Mesothelial cell of epicardium (in vitro differentiated cells): ENCODE data around the gene CTNNA2. TPM values are rescaled to one million over a fixed set of nuclear protein-coding genes. Genes with fewer than 3 reads are reported as not detected.

Experiments
- DNase-seq, 2 experiments: peaks; one replicate each; pipeline ENCODE4 v3.0.0; 2021; ENCODE audit warnings: low spot score in 2 of 2; ENCODE audit not compliant: unreplicated experiment in 2 of 2
- H3K27ac Mint-ChIP-seq: 2 replicates; pipeline ENCODE4 v1.8.0; 2021; ENCODE audit warnings: mixed read lengths
- H3K27me3 Mint-ChIP-seq: 2 replicates; pipeline ENCODE4 v1.8.0; 2021; ENCODE audit warnings: low read depth, mixed read lengths
- H3K36me3 Mint-ChIP-seq: 2 replicates; pipeline ENCODE4 v1.8.0; 2021; ENCODE audit warnings: mixed read lengths
- H3K4me1 Mint-ChIP-seq: 2 replicates; pipeline ENCODE4 v1.8.0; 2021; ENCODE audit warnings: mixed read lengths
- H3K4me3 Mint-ChIP-seq: 2 replicates; pipeline ENCODE4 v1.8.0; 2021; ENCODE audit warnings: mild to moderate bottlenecking, moderate library complexity, mixed read lengths
- H3K9me3 Mint-ChIP-seq: 2 replicates; pipeline ENCODE4 v1.8.0; 2021; ENCODE audit warnings: mixed read lengths
- total RNA-seq: library from RNA; stranded (reverse); gene quantifications from 3 replicates; pipeline ENCODE4 v1.2.1, GENCODE V29; 2021
- TF ChIP-seq, protein P1 (sequence below): fragments of 200-600 bp; sonication (generic); IDR thresholded peaks from one replicate; pipeline ENCODE4 v1.5.0; 2021; ENCODE audit warnings: antibody characterized with exemption; ENCODE audit not compliant: unreplicated experiment

CTNNA2 gene
- total RNA-seq, 1 donor from 2014 or later: 4.9 TPM

- no peaks in the 10 kb centered on the region for H3K36me3 Mint-ChIP-seq
- DNase-seq: no peak
- TF ChIP-seq, protein P1, sequence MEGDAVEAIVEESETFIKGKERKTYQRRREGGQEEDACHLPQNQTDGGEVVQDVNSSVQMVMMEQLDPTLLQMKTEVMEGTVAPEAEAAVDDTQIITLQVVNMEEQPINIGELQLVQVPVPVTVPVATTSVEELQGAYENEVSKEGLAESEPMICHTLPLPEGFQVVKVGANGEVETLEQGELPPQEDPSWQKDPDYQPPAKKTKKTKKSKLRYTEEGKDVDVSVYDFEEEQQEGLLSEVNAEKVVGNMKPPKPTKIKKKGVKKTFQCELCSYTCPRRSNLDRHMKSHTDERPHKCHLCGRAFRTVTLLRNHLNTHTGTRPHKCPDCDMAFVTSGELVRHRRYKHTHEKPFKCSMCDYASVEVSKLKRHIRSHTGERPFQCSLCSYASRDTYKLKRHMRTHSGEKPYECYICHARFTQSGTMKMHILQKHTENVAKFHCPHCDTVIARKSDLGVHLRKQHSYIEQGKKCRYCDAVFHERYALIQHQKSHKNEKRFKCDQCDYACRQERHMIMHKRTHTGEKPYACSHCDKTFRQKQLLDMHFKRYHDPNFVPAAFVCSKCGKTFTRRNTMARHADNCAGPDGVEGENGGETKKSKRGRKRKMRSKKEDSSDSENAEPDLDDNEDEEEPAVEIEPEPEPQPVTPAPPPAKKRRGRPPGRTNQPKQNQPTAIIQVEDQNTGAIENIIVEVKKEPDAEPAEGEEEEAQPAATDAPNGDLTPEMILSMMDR: no peak
- no peak overlapping the region for H3K4me3 Mint-ChIP-seq
- H3K4me1 Mint-ChIP-seq: peaks cover under 1% of the 10 kb centered on the region
- H3K9me3 Mint-ChIP-seq: no peaks in the 10 kb centered on the region
- no peak overlapping the region for H3K27ac Mint-ChIP-seq
- no peaks in the 10 kb centered on the region for H3K27me3 Mint-ChIP-seq
Observed at GRCh38 chr2:79980816-79981215, 468.0 kb downstream of the CTNNA2 start.

- Mint-ChIP-seq H3K9me3 (no peaks in the 10 kb centered on the region), H3K4me3 (no peak overlapping the region), H3K4me1 (no peaks in the 10 kb centered on the region), H3K27me3 (no peaks in the 10 kb centered on the region), H3K27ac (no peak overlapping the region), H3K36me3 (no peaks in the 10 kb centered on the region)
- TF ChIP-seq, protein P1: no peak
- no peak for DNase-seq
Observed at GRCh38 chr2:79981316-79981715, 468.5 kb downstream of the CTNNA2 start.

GRCh38 chr2:79982445-79982844 lies 469.6 kb downstream of the CTNNA2 start:
- TF ChIP-seq, protein P1: no peak
- Mint-ChIP-seq H3K27me3 (no peaks in the 10 kb centered on the region), H3K27ac (no peak overlapping the region), H3K4me3 (no peak overlapping the region), H3K36me3 (no peaks in the 10 kb centered on the region), H3K9me3 (no peaks in the 10 kb centered on the region), H3K4me1 (no peaks in the 10 kb centered on the region)
- no peak for DNase-seq

- H3K9me3 Mint-ChIP-seq: no peaks in the 10 kb centered on the region
- TF ChIP-seq, protein P1: no peak
- H3K36me3 Mint-ChIP-seq: no peaks in the 10 kb centered on the region
- no peak overlapping the region for H3K4me3 Mint-ChIP-seq
- H3K27ac Mint-ChIP-seq: no peak overlapping the region
- DNase-seq: no peak
- no peaks in the 10 kb centered on the region for H3K4me1 Mint-ChIP-seq
- peaks cover 4% of the 10 kb centered on the region for H3K27me3 Mint-ChIP-seq
Observed at GRCh38 chr2:79984476-79984875, 471.6 kb downstream of the CTNNA2 start.

DNA sequence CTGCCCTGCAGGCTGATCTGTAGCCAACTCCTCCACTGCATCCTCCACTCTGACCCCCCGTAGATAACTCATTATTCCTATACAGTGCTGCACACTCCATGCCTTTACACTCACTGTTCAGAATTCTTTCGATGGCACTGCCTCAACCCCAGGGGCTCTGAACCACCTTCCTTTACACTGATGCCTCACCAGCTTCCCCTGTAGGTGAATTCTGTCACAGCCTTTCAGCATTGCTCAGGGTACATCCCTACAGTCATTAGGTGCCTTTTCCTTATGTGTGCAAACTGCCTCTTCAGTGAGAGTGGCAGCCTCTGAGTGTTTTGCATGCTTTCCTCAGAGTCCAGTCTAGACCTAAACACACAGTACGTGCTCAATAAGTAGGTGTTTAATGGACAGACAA lies 472.3 kb downstream of the CTNNA2 start:
- Mint-ChIP-seq H3K9me3 (no peaks in the 10 kb centered on the region), H3K27ac (no peak overlapping the region), H3K27me3 (peaks cover 8% of the 10 kb centered on the region), H3K4me1 (no peaks in the 10 kb centered on the region), H3K36me3 (no peaks in the 10 kb centered on the region), H3K4me3 (no peak overlapping the region)
- TF ChIP-seq, protein P1: no peak
- DNase-seq: no peak

GRCh38 chr2:79985571-79985970 lies 472.7 kb downstream of the CTNNA2 start:
- Mint-ChIP-seq H3K4me3 (no peak overlapping the region), H3K27ac (no peak overlapping the region), H3K36me3 (no peaks in the 10 kb centered on the region), H3K27me3 (peaks cover 9% of the 10 kb centered on the region), H3K4me1 (no peaks in the 10 kb centered on the region), H3K9me3 (no peaks in the 10 kb centered on the region)
- no peak for DNase-seq
- TF ChIP-seq, protein P1: no peak
